ENCODE results near the gene POU3F2.

POU3F2 gene

GRCh38 chr6:98844244-98845210 lies 10.2 kb downstream of the POU3F2 start:
- DNase-seq = peak; percentile 80

GRCh38 chr6:98845211-98846020 lies 11.0 kb downstream of the POU3F2 start:
- DNase-seq = peak; percentile 95

GRCh38 chr6:98846021-98846380 lies 11.6 kb downstream of the POU3F2 start:
- no peak for DNase-seq

- DNase-seq = no peak
These were observed 13.0 kb downstream of the POU3F2 start for GRCh38 chr6:98847416-98847778.

- DNase-seq = no peak
These were observed 13.6 kb downstream of the POU3F2 start for GRCh38 chr6:98847779-98848538.

GRCh38 chr6:98848539-98849242 lies 14.3 kb downstream of the POU3F2 start:
- DNase-seq = no peak

GRCh38 chr6:98864497-98864896 lies 30.1 kb downstream of the POU3F2 start:
- DNase-seq = no peak

- no peak for DNase-seq
These were observed 36.7 kb downstream of the POU3F2 start for GRCh38 chr6:98871057-98871456.

GRCh38 chr6:98871821-98872220 lies 37.4 kb downstream of the POU3F2 start:
- no peak for DNase-seq

- no peak for DNase-seq
These were observed 41.0 kb downstream of the POU3F2 start for GRCh38 chr6:98875375-98875774.

GRCh38 chr6:98877250-98877649 lies 42.9 kb downstream of the POU3F2 start:
- no peak for DNase-seq

GRCh38 chr6:98880486-98880885 lies 46.1 kb downstream of the POU3F2 start:
- DNase-seq = peak; percentile 92

GRCh38 chr6:98885330-98885729 lies 51.0 kb downstream of the POU3F2 start:
- DNase-seq = no peak

GRCh38 chr6:98887650-98888049 lies 53.3 kb downstream of the POU3F2 start:
- DNase-seq = no peak

All from NCI-H69 (cell line).